Measurements from ENCODE around the gene ZDHHC14. TPM values are rescaled to one million over a fixed set of nuclear protein-coding genes. Genes with fewer than 3 reads are reported as not detected.

Gene ZDHHC14
- total and polyA plus RNA-seq, 2 of the 8 experiments (the other 6 are each of a cell fraction or from before 2014, with no cell fraction given): 2.9 to 5.3 TPM

DNA sequence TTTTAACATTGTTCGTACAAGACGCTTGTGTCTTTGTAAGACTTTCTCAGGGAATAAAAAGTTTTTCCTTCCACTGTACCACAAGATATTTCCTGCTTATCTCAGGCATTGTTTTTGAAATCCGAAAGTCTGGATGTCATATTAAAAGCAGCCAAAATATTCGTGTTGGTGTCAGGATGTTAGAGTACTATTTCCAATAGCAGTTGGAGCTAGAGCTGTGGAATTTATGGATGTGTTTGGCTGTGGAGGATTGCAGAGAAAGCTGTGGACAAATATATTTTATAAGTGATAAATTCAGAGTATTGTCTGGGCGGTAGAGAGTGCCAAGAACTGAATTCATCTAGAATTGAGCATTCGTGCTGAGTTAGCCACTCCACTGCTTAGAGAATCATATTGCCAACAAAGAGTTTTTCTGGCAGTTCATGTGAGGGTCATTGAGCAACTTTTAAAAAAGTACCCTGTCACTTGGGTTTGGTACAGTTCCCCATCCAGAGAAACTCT is 57.7 kb downstream of the ZDHHC14 start:
- Histone ChIP-seq H4K20me1 (replicated peaks in 1 of 2; ENCODE audit: control insufficient read depth in 1 of 2, insufficient read depth in 2 of 2, low read length in 2 of 2) (no peaks in the 10 kb centered on the region), H3K79me2 (ENCODE audit: control insufficient read depth in 1 of 2, insufficient read depth in 2 of 2, low read length in 2 of 2) (no peaks in the 10 kb centered on the region), H4K5ac (ENCODE audit: insufficient read length, low read depth, low read length) (no peak overlapping the region), H3K23me2 (ENCODE audit: low read depth, low read length) (peaks cover 2% of the 10 kb centered on the region; the same call in 1 of the 2 replicates), H3K14ac (ENCODE audit: insufficient read length) (no peak overlapping the region), H3K27ac (ENCODE audit: low read depth, low read length) (no peak overlapping the region), H3K4me1 (replicated peaks in 1 of 4; ENCODE audit: control insufficient read depth in 3 of 4, insufficient read depth in 4 of 4, low read length in 3 of 4) (peaks cover 0 to 8% (median 4%) of the 10 kb centered on the region in 4 experiments; a peak in 6 of 7 replicates), H3K4ac (replicated peaks; ENCODE audit: insufficient read length, low read depth, low read length) (no peak overlapping the region), H2AFZ (ENCODE audit: low read length) (no peak overlapping the region), H3K36me3 (ENCODE audit: control insufficient read depth in 2 of 4, insufficient read depth in 4 of 4, low read length in 3 of 4) (no peaks in the 10 kb centered on the region), H2AK5ac (ENCODE audit: low read depth, low read length) (no peak overlapping the region), H3K4me2 (ENCODE audit: insufficient read depth in 1 of 2, low read depth in 2 of 2, low read length in 2 of 2) (no peak overlapping the region), H4K91ac (replicated peaks; ENCODE audit: insufficient read length, low read length) (no peak overlapping the region), H4K8ac (ENCODE audit: extremely low read depth, insufficient read depth, low read length) (no peak overlapping the region), H3K79me1 (ENCODE audit: low read depth, low read length) (no peaks in the 10 kb centered on the region; the same call in 1 of the 2 replicates), H2BK12ac (ENCODE audit: low read depth, low read length) (no peak overlapping the region), H2BK20ac (ENCODE audit: low read length) (no peak overlapping the region), H3K9me3 (ENCODE audit: insufficient read depth in 2 of 2, low read depth in 1 of 2, low read length in 1 of 2) (no peaks in the 10 kb centered on the region), H3K27me3 (replicated peaks in 1 of 4; ENCODE audit: control insufficient read depth in 3 of 4, extremely low read depth in 1 of 4, insufficient read depth in 3 of 4, low read length in 3 of 4) (no peaks in the 10 kb centered on the region), H3K56ac (replicated peaks; ENCODE audit: insufficient read length, low read depth, low read length) (no peak overlapping the region), H3K18ac (ENCODE audit: extremely low read depth, low read length) (no peak overlapping the region), H3K4me3 (ENCODE audit: extremely low read depth in 1 of 4, insufficient read depth in 2 of 4, low read depth in 3 of 4, low read length in 4 of 4) (no peak overlapping the region), H3K23ac (ENCODE audit: insufficient read length) (no peak overlapping the region), H2BK5ac (ENCODE audit: low read depth, low read length) (no peak overlapping the region), H3K9ac (replicated peaks in 1 of 4; ENCODE audit: extremely low read depth in 1 of 4, low read depth in 3 of 4, low read length in 3 of 4) (no peak overlapping the region), H2BK120ac (replicated peaks; ENCODE audit: low read depth, low read length) (no peak overlapping the region), H2BK15ac (ENCODE audit: low read length) (no peak overlapping the region)
- POLR2A ChIA-PET (ENCODE audit: partially characterized antibody): no interaction called here
- 87% methylated on average over 6 of the region's 6 CpGs; no CpG with 5 or more reads in 1 of the 2 experiments for WGBS, 2 experiments (ENCODE audit: extremely low coverage in 1 of 2, insufficient coverage in 1 of 2, insufficient read length in 1 of 2, insufficient replicate concordance in 2 of 2, low coverage in 1 of 2, low lambda C conversion rate in 2 of 2, missing lambda C conversion rate in 1 of 2)
- FAIRE-seq (no peak), DNase-seq (ENCODE audit: low read depth in 1 of 2, low spot score in 2 of 2) (no peak)
- CTCF ChIA-PET (ENCODE audit: partially characterized antibody): interaction anchor here (0.6 to 0.9 kb wide), 2 partner anchors 31 to 187 kb away, joined by 3 read pairs; no protein-coding TSS in a partner anchor
- no peak for TF ChIP-seq CBX5 (IDR thresholded peaks at IDR 0.05; ENCODE audit: low read depth, low read length)
- no peak for TF ChIP-seq POLR2AphosphoS5 (IDR thresholded peaks at IDR 0.05; ENCODE audit: low read depth, low read length)
- TF ChIP-seq MAFK (IDR thresholded peaks at IDR 0.05; ENCODE audit: low read depth, low read length): no peak
- TF ChIP-seq CTBP2 (IDR thresholded peaks at IDR 0.05; ENCODE audit: borderline replicate concordance, insufficient read depth, insufficient read length, low read length): no peak
- no peak for TF ChIP-seq BCL11A (IDR thresholded peaks at IDR 0.05; ENCODE audit: low read depth in 2 of 2, low read length in 2 of 2)
- TF ChIP-seq SIN3A (conservative IDR thresholded peaks at IDR 0.05 in 1 of 2, IDR thresholded peaks at IDR 0.05 in 1 of 2; ENCODE audit: low read depth in 1 of 2, low read length in 2 of 2): no peak
- TF ChIP-seq NANOG (IDR thresholded peaks at IDR 0.05; ENCODE audit: insufficient read depth, low read depth, low read length, poor library complexity, severe bottlenecking): no peak
- TF ChIP-seq TAF7 (optimal IDR thresholded peaks at IDR 0.05; ENCODE audit: borderline replicate concordance, low read depth, low read length): no peak
- no peak for TF ChIP-seq ZNF274 (IDR thresholded peaks at IDR 0.05; ENCODE audit: borderline replicate concordance, extremely low read depth, low read length)
- no peak for TF ChIP-seq SUZ12 (IDR thresholded peaks at IDR 0.05; ENCODE audit: low read length)
- no peak for TF ChIP-seq CEBPB (IDR thresholded peaks at IDR 0.05; ENCODE audit: low read depth, low read length)
- no peak for TF ChIP-seq RBBP5 (IDR thresholded peaks at IDR 0.05; ENCODE audit: borderline replicate concordance, low read depth, low read length)
- no peak for TF ChIP-seq GABPA (IDR thresholded peaks at IDR 0.05; ENCODE audit: borderline replicate concordance, insufficient read depth, low read length)
